ENCODE results near the gene MND1. TPM values are rescaled to one million over a fixed set of nuclear protein-coding genes. Genes with fewer than 3 reads are reported as not detected.
"Not testable (repeated sequence)": the region's sequence is repeated elsewhere in the genome, so short reads cannot be mapped to it uniquely, and the experiment has no call there.

MND1 gene
- total and polyA plus RNA-seq, 2 donors: 0.95 to 9.6 TPM

DNA sequence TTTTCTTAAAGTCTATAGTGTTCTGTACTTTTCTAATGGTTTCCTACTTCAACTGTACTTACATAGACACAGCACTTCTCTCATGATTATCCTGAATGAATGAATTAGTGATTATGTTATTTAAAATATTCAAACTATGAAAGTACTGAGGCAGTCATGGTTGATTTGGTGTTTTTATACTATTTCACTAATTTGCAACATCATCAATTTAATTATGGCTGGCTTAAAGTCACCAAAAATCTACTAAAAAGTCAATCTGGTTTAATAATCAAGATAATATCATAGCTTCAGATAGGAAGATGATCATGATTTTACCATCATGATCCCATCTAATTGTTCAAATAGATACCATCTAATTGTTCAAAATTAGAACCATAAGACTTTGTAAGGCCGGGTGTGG lies 104.8 kb downstream of the MND1 start:
- Histone ChIP-seq H3K27ac (ENCODE audit: low read depth) (no peak overlapping the region), H3K4me3 (ENCODE audit: low read depth, low read length) (no peak overlapping the region), H3K4me1 (ENCODE audit: insufficient read depth) (no peaks in the 10 kb centered on the region), H3K36me3 (ENCODE audit: insufficient read depth) (no peaks in the 10 kb centered on the region)
- WGBS: 95% methylated on average over 1 of the region's 1 CpG
- no peak for DNase-seq (ENCODE audit: extremely low spot score)

GRCh38 chr4:153450544-153450917 lies 106.0 kb downstream of the MND1 start:
- no peak overlapping the region for H3K27ac ChIP-seq (ENCODE audit: low read depth)

GRCh38 chr4:153451145-153451544 lies 106.7 kb downstream of the MND1 start:
- H3K4me1 ChIP-seq (ENCODE audit: insufficient read depth); DNase-seq (ENCODE audit: extremely low spot score); H3K27ac ChIP-seq (ENCODE audit: low read depth); H3K36me3 ChIP-seq (ENCODE audit: insufficient read depth); H3K4me3 ChIP-seq (ENCODE audit: low read depth, low read length): not testable (repeated sequence)
- 82% methylated on average over 13 of the region's 13 CpGs for WGBS

More at GRCh38 chr4:153450544-153450917, 106.0 kb downstream of the MND1 start:
- Histone ChIP-seq H3K4me3 (ENCODE audit: low read depth, low read length) (no peak overlapping the region), H3K36me3 (ENCODE audit: insufficient read depth) (no peaks in the 10 kb centered on the region), H3K4me1 (ENCODE audit: insufficient read depth) (no peaks in the 10 kb centered on the region)
- DNase-seq (ENCODE audit: extremely low spot score): no peak
- 85% methylated on average over 5 of the region's 5 CpGs for WGBS

DNA sequence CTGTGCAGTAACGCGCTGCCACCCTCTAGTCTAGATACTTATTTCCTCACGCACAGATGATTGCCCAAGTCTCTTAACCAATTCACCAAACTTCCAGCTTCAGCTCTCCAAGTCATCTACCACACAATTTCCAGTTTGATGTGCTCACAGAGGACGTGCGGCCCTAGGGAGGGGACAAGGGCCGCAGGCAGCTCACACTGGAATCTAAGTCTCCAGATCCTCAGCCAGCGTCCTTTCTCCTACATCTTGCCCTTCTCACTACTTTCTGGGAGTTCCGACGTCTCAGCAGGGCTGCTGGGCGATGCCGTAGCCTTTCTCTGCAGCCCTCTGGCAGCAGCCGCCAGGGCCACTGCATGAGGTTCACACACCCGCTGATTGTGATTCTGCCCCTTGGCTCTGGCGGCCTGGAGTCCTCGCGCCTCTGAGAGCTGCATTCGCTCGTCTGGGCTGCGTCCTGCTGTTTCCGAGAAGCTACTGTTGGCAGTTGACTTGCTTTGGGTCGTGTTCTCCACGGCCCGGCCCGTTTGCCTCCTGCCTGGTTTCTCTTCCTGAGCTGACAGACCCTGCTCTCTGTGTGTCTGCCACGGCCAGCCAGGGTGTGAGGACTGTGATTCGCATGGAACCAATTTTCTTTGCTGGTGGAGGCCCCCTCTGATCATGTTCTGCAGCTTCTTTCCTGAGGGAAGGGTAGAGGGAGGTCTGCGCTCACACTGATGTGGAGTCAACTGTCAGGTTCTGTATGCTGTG lies 107.6 kb downstream of the MND1 start:
- Histone ChIP-seq H3K27ac (ENCODE audit: low read depth) (no peak overlapping the region), H3K4me3 (ENCODE audit: low read depth, low read length) (no peak overlapping the region), H3K4me1 (ENCODE audit: insufficient read depth) (no peaks in the 10 kb centered on the region), H3K36me3 (ENCODE audit: insufficient read depth) (no peaks in the 10 kb centered on the region)
- WGBS: 82% methylated on average over 27 of the region's 27 CpGs
- DNase-seq (ENCODE audit: extremely low spot score): no peak

GRCh38 chr4:153452658-153453378 lies 108.3 kb downstream of the MND1 start:
- Histone ChIP-seq H3K4me1 (ENCODE audit: insufficient read depth) (no peaks in the 10 kb centered on the region), H3K4me3 (ENCODE audit: low read depth, low read length) (no peak overlapping the region), H3K36me3 (ENCODE audit: insufficient read depth) (no peaks in the 10 kb centered on the region), H3K27ac (ENCODE audit: low read depth) (no peak overlapping the region)
- 99% methylated on average over 4 of the region's 4 CpGs for WGBS
- no peak for DNase-seq (ENCODE audit: extremely low spot score)

GRCh38 chr4:153453402-153453801 lies 108.9 kb downstream of the MND1 start:
- Histone ChIP-seq H3K36me3 (ENCODE audit: insufficient read depth) (no peaks in the 10 kb centered on the region), H3K4me3 (ENCODE audit: low read depth, low read length) (no peak overlapping the region), H3K27ac (ENCODE audit: low read depth) (no peak overlapping the region), H3K4me1 (ENCODE audit: insufficient read depth) (no peaks in the 10 kb centered on the region)
- no peak for DNase-seq (ENCODE audit: extremely low spot score)
- WGBS: 96% methylated on average over 8 of the region's 8 CpGs

DNA sequence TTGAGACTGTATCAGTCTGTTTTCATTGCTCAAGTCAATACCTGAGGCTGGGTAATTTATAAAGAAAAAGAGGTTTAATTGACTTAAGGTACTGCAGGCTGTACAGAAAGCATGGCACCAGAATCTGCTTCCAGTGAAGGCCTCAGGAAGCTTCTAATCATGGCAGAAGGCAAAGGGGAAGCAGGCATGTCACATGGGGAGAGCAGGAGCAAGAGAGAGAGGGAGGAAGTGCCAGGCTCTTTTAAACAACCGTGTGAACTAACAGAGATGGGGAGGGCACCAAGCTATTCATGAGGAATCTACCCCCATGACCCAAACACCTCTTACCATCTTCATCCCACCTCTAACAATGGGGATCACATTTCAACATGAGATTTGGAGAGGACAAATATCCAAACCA lies 114.5 kb downstream of the MND1 start:
- no peak for DNase-seq (ENCODE audit: extremely low spot score)
- Histone ChIP-seq H3K36me3 (ENCODE audit: insufficient read depth) (no peaks in the 10 kb centered on the region), H3K4me1 (ENCODE audit: insufficient read depth) (no peaks in the 10 kb centered on the region), H3K27ac (ENCODE audit: low read depth) (no peak overlapping the region), H3K4me3 (ENCODE audit: low read depth, low read length) (no peak overlapping the region)
- 40% methylated on average over 1 of the region's 1 CpG for whole genome bisulfite sequencing

- WGBS: 96% methylated on average over 4 of the region's 4 CpGs
- H3K4me1 ChIP-seq (ENCODE audit: insufficient read depth); DNase-seq (ENCODE audit: extremely low spot score); H3K27ac ChIP-seq (ENCODE audit: low read depth); H3K36me3 ChIP-seq (ENCODE audit: insufficient read depth); H3K4me3 ChIP-seq (ENCODE audit: low read depth, low read length): not testable (repeated sequence)
These were observed 117.1 kb downstream of the MND1 start for GRCh38 chr4:153461549-153461948.

DNA sequence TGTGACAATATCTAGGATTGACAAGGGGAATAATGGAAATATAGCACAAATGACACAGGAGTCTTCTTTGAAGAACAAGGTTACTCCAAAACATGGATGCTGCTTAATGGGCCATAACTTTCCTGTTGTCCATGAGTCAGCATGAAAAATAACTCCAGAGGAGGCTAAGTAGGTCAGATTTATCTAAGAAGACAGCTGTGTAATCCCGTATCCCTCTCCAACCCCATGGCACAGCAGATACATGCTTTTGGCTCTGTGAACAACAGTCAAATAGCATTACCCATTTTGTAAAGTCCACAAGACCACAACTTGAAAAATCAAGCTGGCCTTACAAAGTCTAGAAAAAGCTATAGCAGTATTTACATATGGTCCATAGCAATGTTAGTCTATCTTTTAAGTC lies 119.6 kb downstream of the MND1 start:
- Histone ChIP-seq H3K27ac (ENCODE audit: low read depth) (no peak overlapping the region), H3K4me1 (ENCODE audit: insufficient read depth) (no peaks in the 10 kb centered on the region), H3K4me3 (ENCODE audit: low read depth, low read length) (no peak overlapping the region), H3K36me3 (ENCODE audit: insufficient read depth) (no peaks in the 10 kb centered on the region)
- WGBS: 23% methylated on average over 1 of the region's 1 CpG
- no peak for DNase-seq (ENCODE audit: extremely low spot score)

Small RNA genes lying within 50 kb of the gene (small RNA-seq; reads per million reads assigned to genes)
- not detected for gene RN7SL419P

Other genes with a start within 250 kb of the MND1 start
- 119 TPM for gene TRIM2, start 140.2 kb upstream of the MND1 start, total RNA-seq
- gene TRIM2, start 140.2 kb upstream of the MND1 start, polyA plus RNA-seq: 15.1 TPM
- gene TMEM131L, start 121.7 kb downstream of the MND1 start, total RNA-seq: 70.0 TPM
- 9.6 TPM for gene TMEM131L, start 121.7 kb downstream of the MND1 start, polyA plus RNA-seq